Activated T-cell treated with anti-CD3 and anti-CD28 coated beads, Interleukin-2, amount 50 U/mL, for 4 hours (primary cell): ENCODE data around the gene FHAD1. TPM values are rescaled to one million over a fixed set of nuclear protein-coding genes. Genes with fewer than 3 reads are reported as not detected.
"Not testable (repeated sequence)": the region's sequence is repeated elsewhere in the genome, so short reads cannot be mapped to it uniquely, and the experiment has no call there.

Source experiments
- ATAC-seq, 2 donors: fragments of 200-7000 bp; cut with Tn5 transposase; one replicate each; pipeline ENCODE4 v1.10.0; 2021
- DNase-seq: peaks from one replicate; pipeline ENCODE4 v3.0.0-alpha.2; 2020
- H3K27me3 Mint-ChIP-seq: one replicate; pipeline ENCODE4 v1.8.0; 2021; ENCODE audit warnings: low read depth, mixed read lengths
- H3K36me3 Mint-ChIP-seq: one replicate; pipeline ENCODE4 v1.8.0; 2022; ENCODE audit warnings: mixed read lengths; ENCODE audit not compliant: insufficient read depth
- H3K4me1 Mint-ChIP-seq: one replicate; pipeline ENCODE4 v1.8.0; 2021; ENCODE audit warnings: low read depth, mixed read lengths
- H3K4me3 Mint-ChIP-seq: one replicate; pipeline ENCODE4 v1.8.0; 2021; ENCODE audit warnings: mild to moderate bottlenecking, moderate library complexity, mixed read lengths
- H3K9me3 Mint-ChIP-seq: one replicate; pipeline ENCODE4 v1.8.0; 2021; ENCODE audit warnings: mixed read lengths
- total RNA-seq, 3 donors: library from RNA; stranded (reverse); gene quantifications; one replicate each; pipeline ENCODE4 v1.2.1, GENCODE V29; 2021

The FHAD1 gene
- total RNA-seq, 3 donors from 2014 or later, result 0.08 to 0.50 (median 0.20) TPM

- Mint-ChIP-seq H3K4me3 (no peak overlapping the region), H3K9me3 (no peaks in the 10 kb centered on the region), H3K27me3 (no peaks in the 10 kb centered on the region), H3K4me1 (peaks cover 2% of the 10 kb centered on the region), H3K36me3 (peaks cover 7% of the 10 kb centered on the region)
- ATAC-seq (no peak), DNase-seq (no peak)
Measured at GRCh38 chr1:15429701-15430149, 182.7 kb downstream of the FHAD1 start.

DNA sequence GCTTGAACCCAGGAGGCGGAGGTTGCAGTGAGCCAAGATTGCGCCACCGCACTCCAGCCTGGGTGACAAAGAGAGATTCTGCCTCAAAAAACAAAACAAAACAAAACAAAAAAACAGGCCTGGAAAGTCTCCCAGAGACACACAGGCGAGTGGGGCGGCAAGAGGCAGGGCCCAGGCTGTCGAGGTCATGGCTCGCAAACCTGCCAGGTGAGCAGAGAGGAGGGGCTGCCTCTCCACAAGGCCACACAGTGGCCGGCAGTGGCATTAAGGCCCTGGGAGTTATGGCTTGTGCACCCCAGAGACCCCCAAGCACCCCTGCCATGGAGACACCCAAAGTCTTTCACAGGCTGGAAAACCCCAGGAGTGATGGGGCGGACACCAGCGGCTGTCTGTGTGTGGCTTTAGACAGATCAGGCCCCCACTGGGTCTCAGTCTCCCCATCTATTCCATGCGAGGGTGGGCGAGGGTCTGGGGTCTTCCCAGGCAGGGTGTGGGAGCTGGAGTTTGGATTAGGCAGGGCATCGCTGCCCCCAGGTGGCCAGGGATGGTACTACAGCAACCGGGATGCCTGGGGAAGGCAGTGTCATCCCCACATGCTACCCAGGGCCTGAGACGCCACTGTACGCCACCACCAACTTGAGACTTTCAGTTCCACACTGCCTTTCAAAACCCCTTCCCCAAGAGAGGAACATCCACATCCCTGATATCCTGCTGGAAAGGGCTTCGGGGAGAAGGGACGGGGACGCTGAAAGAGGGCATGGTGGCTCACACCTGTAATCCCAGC, 184.0 kb downstream of the FHAD1 start:
- Mint-ChIP-seq H3K9me3 (no peaks in the 10 kb centered on the region), H3K36me3 (peaks cover 7% of the 10 kb centered on the region), H3K4me1 (peaks cover 2% of the 10 kb centered on the region), H3K27me3 (no peaks in the 10 kb centered on the region), H3K4me3 (no peak overlapping the region)
- peak; percentile 80 for DNase-seq
- peak; percentile 73 to 79 for ATAC-seq

- no peak for ATAC-seq
- Mint-ChIP-seq H3K4me3 (no peak overlapping the region), H3K27me3 (no peaks in the 10 kb centered on the region), H3K4me1 (peaks cover 2% of the 10 kb centered on the region), H3K36me3 (peaks cover 4% of the 10 kb centered on the region), H3K9me3 (no peaks in the 10 kb centered on the region)
- DNase-seq, result no peak
Measured at GRCh38 chr1:15431571-15431948, 184.5 kb downstream of the FHAD1 start.

DNA sequence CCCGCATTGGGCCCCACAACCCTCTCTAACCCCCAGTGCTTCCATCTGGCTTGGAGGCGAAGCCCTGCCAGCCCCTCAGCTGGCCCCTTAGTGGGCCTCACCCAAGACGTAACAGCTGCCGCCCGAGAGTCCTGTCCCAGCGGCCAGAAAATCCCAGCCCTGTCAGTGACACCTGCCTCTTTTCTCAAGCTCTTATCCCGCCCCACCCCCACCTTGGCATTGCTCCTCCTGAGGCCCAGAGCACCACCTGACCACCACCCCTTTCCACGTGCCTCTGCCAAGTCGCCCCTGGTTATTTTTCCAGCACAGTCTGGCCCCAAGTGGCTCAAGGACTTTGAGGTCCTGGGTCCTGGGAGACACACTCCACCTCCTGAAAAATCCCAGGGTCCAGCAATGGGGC, 185.3 kb downstream of the FHAD1 start:
- peaks cover 4% of the 10 kb centered on the region for H3K36me3 Mint-ChIP-seq
- no peaks in the 10 kb centered on the region for H3K27me3 Mint-ChIP-seq
- H3K4me3 Mint-ChIP-seq, result no peak overlapping the region
- H3K9me3 Mint-ChIP-seq, result no peaks in the 10 kb centered on the region
- ATAC-seq (no peak), DNase-seq (no peak)
- peaks cover 2% of the 10 kb centered on the region for H3K4me1 Mint-ChIP-seq

DNA sequence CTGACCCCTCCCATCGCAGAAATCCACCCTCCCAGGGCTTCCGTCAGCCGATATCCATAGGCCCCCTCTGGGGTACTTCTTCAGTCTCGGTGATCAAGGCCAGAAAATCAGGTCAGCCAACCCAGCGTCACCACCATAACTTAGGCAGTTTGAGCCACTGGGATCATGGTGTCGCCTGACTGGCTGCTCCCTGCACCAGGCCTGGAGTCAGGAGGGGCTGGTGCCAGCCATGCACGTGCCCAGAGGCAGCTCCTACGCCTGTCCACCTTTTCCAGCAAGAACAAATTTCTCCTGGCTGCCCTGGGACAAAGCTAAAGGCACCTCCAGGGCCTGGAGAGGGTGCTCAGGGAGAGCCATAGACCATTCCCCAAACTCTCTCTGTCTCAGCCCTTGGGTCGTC, 186.4 kb downstream of the FHAD1 start:
- DNase-seq, result no peak
- peaks cover 2% of the 10 kb centered on the region for H3K4me1 Mint-ChIP-seq
- no peaks in the 10 kb centered on the region for H3K27me3 Mint-ChIP-seq
- no peak for ATAC-seq
- H3K4me3 Mint-ChIP-seq, result no peak overlapping the region
- peaks cover 2% of the 10 kb centered on the region for H3K36me3 Mint-ChIP-seq
- no peaks in the 10 kb centered on the region for H3K9me3 Mint-ChIP-seq

DNA sequence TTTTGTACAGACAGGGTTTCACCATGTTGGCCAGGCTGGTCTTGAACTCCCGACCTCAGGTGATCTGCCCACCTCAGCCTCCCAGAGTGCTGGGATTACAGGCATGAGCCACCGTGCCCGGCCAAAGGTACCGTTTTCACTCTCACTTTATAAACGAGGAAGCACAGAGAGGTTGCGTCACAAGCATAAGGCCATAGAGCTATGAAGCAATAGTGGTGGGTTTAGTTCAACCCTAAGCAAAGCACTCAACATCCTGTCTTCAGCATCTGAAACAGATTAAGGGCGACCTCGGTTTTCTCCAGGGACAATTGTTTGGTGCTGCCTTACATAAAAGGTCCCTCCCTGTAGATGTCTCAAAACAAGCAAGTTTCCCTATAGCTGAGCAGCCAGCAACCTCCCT, 187.7 kb downstream of the FHAD1 start:
- not testable (repeated sequence) for DNase-seq, H3K4me3 Mint-ChIP-seq, H3K4me1 Mint-ChIP-seq, H3K36me3 Mint-ChIP-seq, H3K27me3 Mint-ChIP-seq, ATAC-seq, H3K9me3 Mint-ChIP-seq

- no peaks in the 10 kb centered on the region for H3K36me3 Mint-ChIP-seq
- H3K9me3 Mint-ChIP-seq, result no peaks in the 10 kb centered on the region
- no peaks in the 10 kb centered on the region for H3K4me1 Mint-ChIP-seq
- H3K4me3 Mint-ChIP-seq, result no peak overlapping the region
- no peaks in the 10 kb centered on the region for H3K27me3 Mint-ChIP-seq
- DNase-seq (no peak), ATAC-seq (no peak)
Measured at GRCh38 chr1:15435239-15436077, 188.4 kb downstream of the FHAD1 start.

DNA sequence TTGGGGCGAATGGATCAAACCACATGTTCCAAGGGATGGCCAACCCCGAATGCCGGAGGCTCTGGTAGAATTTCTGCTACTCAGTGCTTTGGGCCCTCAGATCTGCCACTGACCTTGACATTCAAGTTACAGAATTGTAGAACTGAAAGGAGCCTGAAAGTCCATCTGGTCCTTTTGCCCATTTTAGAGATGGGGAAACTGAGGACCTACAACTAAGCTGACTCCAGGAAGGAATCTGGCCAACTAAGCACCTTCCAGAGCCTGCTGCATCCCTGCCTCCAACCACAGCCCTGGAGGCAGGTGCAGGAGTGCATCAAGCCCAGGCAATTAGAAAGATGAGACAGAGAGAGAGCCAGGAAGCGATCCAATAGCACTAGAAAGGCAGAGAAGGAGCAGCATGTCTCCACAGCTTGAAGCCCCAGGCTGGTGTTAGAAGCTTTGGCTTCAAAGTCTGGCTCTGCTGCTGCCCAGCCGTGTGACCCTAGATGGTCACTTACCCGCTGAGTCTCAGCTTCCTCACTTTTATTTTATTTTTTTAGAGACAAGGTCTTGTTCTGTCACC, 189.9 kb downstream of the FHAD1 start:
- Mint-ChIP-seq H3K9me3 (no peaks in the 10 kb centered on the region), H3K27me3 (no peaks in the 10 kb centered on the region), H3K4me1 (no peaks in the 10 kb centered on the region), H3K4me3 (no peak overlapping the region), H3K36me3 (no peaks in the 10 kb centered on the region)
- DNase-seq (no peak), ATAC-seq (no peak)

GRCh38 chr1:15439325-15439724, 192.3 kb downstream of the FHAD1 start:
- Mint-ChIP-seq H3K36me3 (no peaks in the 10 kb centered on the region), H3K4me3 (no peak overlapping the region), H3K9me3 (no peaks in the 10 kb centered on the region), H3K4me1 (no peaks in the 10 kb centered on the region), H3K27me3 (no peaks in the 10 kb centered on the region)
- no peak for DNase-seq
- ATAC-seq, result no peak

- Mint-ChIP-seq H3K27me3 (no peaks in the 10 kb centered on the region), H3K4me3 (no peak overlapping the region), H3K4me1 (peaks cover 2% of the 10 kb centered on the region), H3K36me3 (no peaks in the 10 kb centered on the region), H3K9me3 (no peaks in the 10 kb centered on the region)
- ATAC-seq (no peak), DNase-seq (no peak)
Measured at GRCh38 chr1:15440357-15440756, 193.3 kb downstream of the FHAD1 start.

- Mint-ChIP-seq H3K36me3 (no peaks in the 10 kb centered on the region), H3K4me3 (no peak overlapping the region), H3K4me1 (peaks cover 7% of the 10 kb centered on the region), H3K9me3 (no peaks in the 10 kb centered on the region), H3K27me3 (peaks cover 5% of the 10 kb centered on the region)
- no peak for DNase-seq
- no peak for ATAC-seq
Measured at GRCh38 chr1:15441247-15441646, 194.2 kb downstream of the FHAD1 start.

DNA sequence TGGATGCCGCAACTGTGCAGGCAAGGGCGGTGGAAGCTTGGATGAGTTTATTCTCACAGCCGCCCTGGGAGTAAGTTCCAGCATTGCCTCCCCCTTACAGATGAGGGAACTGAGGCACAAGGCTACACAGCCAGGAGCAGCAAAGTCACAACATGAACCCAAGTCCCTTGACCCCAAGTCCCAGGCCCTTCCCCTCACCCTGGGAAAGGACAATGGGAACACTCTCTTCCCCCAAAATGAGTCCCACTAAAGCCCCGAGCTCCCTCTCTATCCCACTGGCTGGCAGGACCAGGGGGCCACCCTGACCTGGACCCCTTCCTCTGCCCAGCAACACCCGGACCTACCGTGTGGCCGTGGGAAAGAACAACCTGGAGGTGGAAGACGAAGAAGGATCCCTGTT, 195.1 kb downstream of the FHAD1 start:
- Mint-ChIP-seq H3K9me3 (no peaks in the 10 kb centered on the region), H3K4me1 (peaks cover 7% of the 10 kb centered on the region)

DNA sequence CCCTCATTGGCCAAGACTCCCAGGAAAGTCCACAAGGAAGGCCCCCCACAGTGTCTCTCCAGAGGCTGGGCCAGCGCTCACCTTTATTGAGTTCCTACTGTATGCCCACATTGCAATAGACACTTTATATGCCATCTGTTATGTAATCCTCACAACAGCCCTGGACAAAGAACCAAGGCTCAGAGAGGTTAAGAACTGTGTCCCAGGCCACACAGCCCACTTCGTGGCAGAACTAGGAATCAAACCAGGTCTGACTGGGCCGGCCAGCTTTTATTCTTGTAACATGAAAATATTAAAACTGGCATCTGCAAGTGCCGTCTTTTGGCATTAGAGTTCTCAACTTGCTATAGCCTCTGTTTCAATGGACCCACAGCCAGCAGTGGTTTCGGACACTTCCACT, 195.7 kb downstream of the FHAD1 start:
- Mint-ChIP-seq H3K4me1 (peaks cover 7% of the 10 kb centered on the region), H3K36me3 (no peaks in the 10 kb centered on the region), H3K9me3 (no peaks in the 10 kb centered on the region), H3K27me3 (peaks cover 11% of the 10 kb centered on the region), H3K4me3 (no peak overlapping the region)
- DNase-seq (no peak), ATAC-seq (no peak)

More for the DNA sequence above, 195.1 kb downstream of the FHAD1 start:
- Mint-ChIP-seq H3K27me3 (peaks cover 6% of the 10 kb centered on the region), H3K36me3 (no peaks in the 10 kb centered on the region), H3K4me3 (no peak overlapping the region)
- ATAC-seq (no peak), DNase-seq (no peak)

GRCh38 chr1:15443281-15443680, 196.3 kb downstream of the FHAD1 start:
- Mint-ChIP-seq H3K4me3 (no peak overlapping the region), H3K4me1 (peaks cover 7% of the 10 kb centered on the region), H3K36me3 (no peaks in the 10 kb centered on the region), H3K27me3 (peaks cover 11% of the 10 kb centered on the region), H3K9me3 (no peaks in the 10 kb centered on the region)
- DNase-seq (no peak), ATAC-seq (no peak)
